T-helper 1 cell treated with Interleukin-12 subunit alpha and Interleukin-12 subunit beta and Interleukin-4 antibody, amounts not matched to agents 30 ng/mL and 1 ng/mL, for 36 hours (primary cell): ENCODE results near the gene FBXO48. TPM values are rescaled to one million over a fixed set of nuclear protein-coding genes. Genes with fewer than 3 reads are reported as not detected.
"Not testable (repeated sequence)": the region's sequence is repeated elsewhere in the genome, so short reads cannot be mapped to it uniquely, and the experiment has no call there.

ENCODE experiments used
- intact Hi-C: fragments of 100-400 bp; cut with micrococcal nuclease; formaldehyde crosslinking; loops from one replicate; pipeline ENCODE4 v1.15.1; 2024
- total RNA-seq: library from RNA; stranded (reverse); gene quantifications from 2 replicates; pipeline ENCODE4 v1.2.3, GENCODE V29; 2022

FBXO48 gene
- total RNA-seq, 1 donor from 2014 or later = 2.4 TPM

GRCh38 chr2:68472796-68473414, 5.8 kb upstream of the FBXO48 start:
- intact Hi-C loops = no loop called here

GRCh38 chr2:68471385-68471784, 4.3 kb upstream of the FBXO48 start:
- intact Hi-C loops = no loop called here

GRCh38 chr2:68469935-68470334, 2.8 kb upstream of the FBXO48 start:
- intact Hi-C loops = loop anchor here (5.0 to 10.0 kb wide), 3 partner anchors 917 to 1665 kb away; partner anchors contain the start of genes GFPT1 and GMCL1

GRCh38 chr2:68468801-68469200, 1.7 kb upstream of the FBXO48 start:
- intact Hi-C loops = loop anchor here (5.0 to 10.0 kb wide), 3 partner anchors 918 to 1666 kb away; partner anchors contain the start of genes GFPT1 and GMCL1

GRCh38 chr2:68466778-68467076, 367 bp downstream of the FBXO48 start:
- intact Hi-C loops = loop anchor here (1.0 to 10.0 kb wide), 18 partner anchors 25 to 1668 kb away; partner anchors contain the start of genes ARHGAP25, ETAA1, GFPT1 and GMCL1

GRCh38 chr2:68466361-68466777, 725 bp downstream of the FBXO48 start:
- intact Hi-C loops = loop anchor here (2.0 to 10.0 kb wide), 5 partner anchors 268 to 1668 kb away; partner anchors contain the start of genes ARHGAP25, ETAA1, GFPT1 and GMCL1

GRCh38 chr2:68465081-68465916, 1.8 kb downstream of the FBXO48 start:
- intact Hi-C loops = loop anchor here (1.0 to 10.0 kb wide), 5 partner anchors 56 to 1670 kb away; partner anchors contain the start of genes ANTXR1, GFPT1 and GMCL1

GRCh38 chr2:68464651-68465050, 2.4 kb downstream of the FBXO48 start:
- intact Hi-C loops = loop anchor here (1.0 to 10.0 kb wide), 5 partner anchors 57 to 1670 kb away; partner anchors contain the start of genes ANTXR1, GFPT1 and GMCL1

GRCh38 chr2:68463287-68463877, 3.7 kb downstream of the FBXO48 start:
- intact Hi-C loops = loop anchor here (1.0 to 10.0 kb wide), 8 partner anchors 24 to 1671 kb away; no protein-coding TSS in a partner anchor

GRCh38 chr2:68458981-68459380, 8.1 kb downstream of the FBXO48 start:
- intact Hi-C loops = no loop called here

GRCh38 chr2:68456198-68456597, 10.9 kb downstream of the FBXO48 start:
- intact Hi-C loops = no loop called here

GRCh38 chr2:68454719-68455118, 12.4 kb downstream of the FBXO48 start:
- intact Hi-C loops = no loop called here

- intact Hi-C loops = loop anchor here (2.0 kb wide), 1 partner anchor 67 kb away; no protein-coding TSS in a partner anchor
Observed at GRCh38 chr2:68453761-68454360, 13.2 kb downstream of the FBXO48 start.

- intact Hi-C loops = loop anchor here (2.0 kb wide), 1 partner anchor 68 kb away; no protein-coding TSS in a partner anchor
Observed at GRCh38 chr2:68452158-68452900, 14.8 kb downstream of the FBXO48 start.

- intact Hi-C loops = no loop called here
Observed at GRCh38 chr2:68448671-68449653, 18.1 kb downstream of the FBXO48 start.

- intact Hi-C loops = no loop called here
Observed at GRCh38 chr2:68447118-68447517, 20.0 kb downstream of the FBXO48 start.

GRCh38 chr2:68446425-68446824, 20.7 kb downstream of the FBXO48 start:
- intact Hi-C loops = not testable (repeated sequence)

- intact Hi-C loops = loop anchor here (1.0 to 2.0 kb wide), 11 partner anchors 18 to 379 kb away; partner anchors contain the start of genes APLF, C1D, FBXO48 and PNO1
Observed at GRCh38 chr2:68441994-68442322, 25.1 kb downstream of the FBXO48 start.
